RPMI8226 (cell line): ENCODE results near the gene OR8H3.
"Not testable (repeated sequence)": the region's sequence is repeated elsewhere in the genome, so short reads cannot be mapped to it uniquely, and the experiment has no call there.

Experiments used
- DNase-seq: peaks from one replicate; pipeline ENCODE4 v3.0.0-alpha.2; 2015

The OR8H3 gene, protein sequence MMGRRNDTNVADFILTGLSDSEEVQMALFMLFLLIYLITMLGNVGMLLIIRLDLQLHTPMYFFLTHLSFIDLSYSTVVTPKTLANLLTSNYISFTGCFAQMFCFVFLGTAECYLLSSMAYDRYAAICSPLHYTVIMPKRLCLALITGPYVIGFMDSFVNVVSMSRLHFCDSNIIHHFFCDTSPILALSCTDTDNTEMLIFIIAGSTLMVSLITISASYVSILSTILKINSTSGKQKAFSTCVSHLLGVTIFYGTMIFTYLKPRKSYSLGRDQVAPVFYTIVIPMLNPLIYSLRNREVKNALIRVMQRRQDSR

DNA sequence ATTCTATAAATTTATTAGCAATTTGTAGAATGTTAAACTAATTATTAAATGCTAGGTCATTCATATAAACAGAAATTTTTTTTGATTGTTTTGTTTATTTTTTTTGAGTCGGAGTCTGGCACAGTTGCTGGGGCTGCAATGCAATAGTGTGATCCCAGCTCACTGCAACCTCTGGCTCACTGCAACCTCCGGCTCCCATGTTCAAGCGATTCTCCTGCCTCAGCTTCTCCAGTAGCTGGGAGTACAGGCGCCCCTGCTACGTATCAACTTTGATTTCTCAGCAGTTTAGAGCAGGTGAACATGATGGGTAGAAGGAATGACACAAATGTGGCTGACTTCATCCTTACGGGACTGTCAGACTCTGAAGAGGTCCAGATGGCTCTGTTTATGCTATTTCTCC, at the start of gene OR8H3:
OR8H3 (plus strand) TSS at position 301 of the 400 bp plus-strand sequence; CDS start at position 301, 0 bp downstream.
- DNase-seq: no peak

DNA sequence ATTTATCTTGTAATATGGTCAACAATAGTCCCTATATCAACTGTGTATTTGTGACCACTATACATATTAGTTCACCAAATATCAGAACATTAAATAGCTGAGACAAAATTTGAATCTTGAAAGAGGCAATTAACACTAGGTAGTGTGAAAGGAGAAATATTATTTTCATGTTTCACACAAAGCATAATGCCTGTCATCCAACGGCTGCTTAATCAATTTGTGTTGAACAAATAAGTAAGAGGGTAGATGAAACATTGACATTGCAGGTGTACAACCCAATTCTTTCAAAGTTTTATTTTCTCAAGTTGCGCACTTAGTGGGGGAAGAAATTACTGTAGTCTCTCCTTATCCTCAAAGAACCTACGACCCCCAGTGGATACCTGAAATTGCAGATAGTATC, 32.5 kb upstream of the OR8H3 start:
- no peak for DNase-seq

DNA sequence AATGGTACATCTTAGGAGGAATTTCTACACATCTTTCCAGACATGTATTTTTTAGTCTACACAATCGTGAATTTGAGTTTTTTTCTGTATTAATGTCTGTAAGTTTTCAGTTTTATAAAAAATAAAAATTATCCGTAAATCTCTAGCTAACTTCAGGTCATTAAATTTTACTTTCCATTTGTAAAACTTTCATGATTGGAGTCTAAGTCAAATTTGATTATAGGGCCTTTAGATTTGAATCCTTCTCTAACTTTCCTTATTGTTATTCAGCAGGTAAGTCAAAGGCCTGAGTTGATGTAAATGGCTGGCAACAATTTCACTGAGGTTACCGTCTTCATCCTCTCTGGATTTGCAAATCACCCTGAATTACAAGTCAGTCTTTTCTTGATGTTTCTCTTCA, 29.2 kb upstream of the OR8H3 start, which contains the start of gene OR8I2:
OR8I2 (plus strand) TSS at position 301 of the 400 bp plus-strand sequence; CDS start at position 301, 0 bp downstream.
- DNase-seq: no peak

DNA sequence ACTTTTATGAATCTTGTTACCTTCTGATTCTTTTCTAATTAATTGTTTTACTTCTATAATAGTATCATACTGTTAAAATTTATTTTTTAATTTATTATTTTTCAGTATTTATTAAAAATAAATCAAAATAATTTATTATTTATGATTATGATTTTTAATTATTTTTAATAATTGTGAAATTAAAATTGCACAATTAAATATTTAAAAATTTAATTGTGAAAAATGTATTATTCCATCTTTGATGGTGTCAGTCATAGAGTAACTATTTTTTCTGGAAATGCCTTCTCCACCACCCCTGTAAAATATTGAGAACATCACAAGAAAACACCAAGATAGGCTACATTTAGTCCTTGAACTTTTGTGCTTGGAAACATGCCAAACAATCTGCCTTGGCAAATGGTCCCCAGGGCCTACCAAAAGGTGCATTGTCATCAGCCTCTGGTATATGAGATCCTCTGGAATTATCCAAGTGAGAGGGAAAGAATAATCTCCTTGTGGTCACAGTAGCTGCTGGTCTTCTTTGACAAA, 18.9 kb upstream of the OR8H3 start, which contains the start of gene OR8H2:
OR8H2 (plus strand) TSS at position 478 of the 528 bp plus-strand sequence. CDS start 1,356 bp downstream, outside the sequence.
- DNase-seq: no peak

DNA sequence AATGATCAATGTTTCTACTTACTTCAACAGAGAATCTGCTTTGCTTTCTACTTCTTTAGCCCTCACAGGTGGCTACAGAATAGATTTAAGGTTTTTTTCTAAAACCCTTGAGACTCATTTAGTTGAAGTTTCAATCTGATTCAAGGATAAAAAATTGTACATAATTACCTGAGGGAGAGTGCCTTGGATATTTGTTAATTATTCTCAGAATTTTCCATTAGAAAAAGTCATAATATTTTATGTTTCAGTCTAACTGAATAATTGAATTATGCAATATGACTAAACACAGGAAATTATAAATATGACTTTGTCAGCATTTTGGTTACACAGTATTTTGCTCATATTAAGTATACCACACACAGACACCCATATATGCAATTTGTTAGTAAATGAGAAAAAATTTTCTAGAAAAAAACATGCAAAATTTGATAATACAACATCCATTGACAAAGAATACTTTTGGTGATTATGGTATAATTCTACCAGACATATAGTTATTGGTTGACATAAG, 18.0 kb downstream of the OR8H3 start, which contains the start of gene OR8J3:
OR8J3 (minus strand) TSS at position 51 of the 511 bp plus-strand sequence. CDS start 2,483 bp downstream, outside the sequence.
- DNase-seq: no peak

DNA sequence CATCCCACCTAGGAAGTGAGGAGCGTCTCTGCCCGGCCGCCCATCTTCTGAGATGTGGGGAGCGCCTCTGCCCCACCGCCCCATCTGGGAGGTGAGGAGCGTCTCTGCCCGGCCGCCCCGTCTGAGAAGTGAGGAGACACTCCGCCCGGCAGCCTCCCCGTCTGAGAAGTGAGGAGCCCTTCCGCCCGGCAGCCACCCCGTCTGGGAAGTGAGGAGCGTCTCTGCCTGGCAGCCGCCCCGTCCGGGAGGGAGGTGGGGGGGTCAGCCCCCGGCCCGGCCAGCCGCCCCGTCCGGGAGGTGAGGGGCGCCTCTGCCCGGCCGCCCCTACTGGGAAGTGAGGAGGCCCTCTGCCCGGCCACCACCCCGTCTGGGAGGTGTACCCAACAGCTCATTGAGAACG, 21.5 kb downstream of the OR8H3 start:
- not testable (repeated sequence) for DNase-seq

DNA sequence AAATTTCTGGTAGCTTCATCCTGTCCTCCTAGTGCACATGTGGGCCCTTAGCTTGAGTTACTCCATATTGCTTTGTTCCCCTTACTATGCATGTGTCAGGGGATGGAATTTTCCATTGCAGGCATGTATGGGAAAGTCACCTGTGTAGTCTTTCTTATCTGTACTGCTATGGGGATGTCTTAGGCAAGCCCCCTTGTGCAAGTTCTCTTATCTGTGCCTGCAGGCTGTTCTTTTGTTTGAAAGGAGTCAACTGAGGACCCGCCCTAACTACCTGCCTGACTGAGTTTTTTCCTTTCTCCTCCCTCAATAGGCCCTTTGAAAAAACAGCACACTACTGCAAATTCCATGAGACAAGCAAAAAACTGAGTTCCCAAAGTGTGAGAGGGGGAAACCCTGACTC, 29.2 kb downstream of the OR8H3 start:
- no peak for DNase-seq

DNA sequence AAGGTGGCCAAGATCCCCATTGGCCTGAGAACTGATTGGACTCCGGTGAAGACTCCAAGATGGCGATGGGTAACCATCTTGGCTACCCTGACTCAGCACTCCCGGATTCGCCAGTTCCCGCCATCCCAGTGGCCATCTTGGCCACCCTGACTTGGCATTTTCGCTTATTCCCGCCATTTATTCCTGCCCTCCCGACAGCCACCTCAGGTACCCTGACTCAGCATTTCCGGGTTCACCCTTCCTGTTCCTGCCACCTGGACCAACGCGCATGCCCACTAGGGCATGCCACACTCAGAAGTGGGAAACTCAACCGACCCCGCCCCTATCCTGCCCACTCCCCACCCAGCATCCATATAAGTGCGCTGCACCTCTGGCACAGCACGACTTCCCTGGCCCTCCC, 30.2 kb downstream of the OR8H3 start:
- no peak for DNase-seq

DNA sequence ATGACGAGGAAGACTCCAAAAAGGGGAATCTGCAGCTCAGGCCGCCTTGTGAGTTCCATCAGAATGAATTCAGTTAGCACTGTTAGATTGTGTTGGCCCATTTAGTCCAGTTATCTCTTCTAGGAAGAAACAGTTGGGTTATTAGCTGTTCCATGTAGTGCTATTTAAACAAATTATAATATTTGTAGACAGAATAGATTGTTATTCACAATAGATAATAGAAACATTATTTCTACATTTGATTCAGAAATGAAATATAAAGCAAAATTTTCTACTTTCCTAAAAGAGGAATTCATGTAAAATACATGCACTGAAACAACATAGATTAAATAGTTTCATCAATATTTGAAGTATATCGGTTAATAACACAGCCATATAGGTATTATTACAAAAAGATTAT, 38.0 kb downstream of the OR8H3 start, which contains the start of gene OR8K5:
OR8K5 (minus strand) TSS at position 101 of the 400 bp plus-strand sequence; CDS start at position 101, 0 bp downstream.
- DNase-seq: no peak

DNA sequence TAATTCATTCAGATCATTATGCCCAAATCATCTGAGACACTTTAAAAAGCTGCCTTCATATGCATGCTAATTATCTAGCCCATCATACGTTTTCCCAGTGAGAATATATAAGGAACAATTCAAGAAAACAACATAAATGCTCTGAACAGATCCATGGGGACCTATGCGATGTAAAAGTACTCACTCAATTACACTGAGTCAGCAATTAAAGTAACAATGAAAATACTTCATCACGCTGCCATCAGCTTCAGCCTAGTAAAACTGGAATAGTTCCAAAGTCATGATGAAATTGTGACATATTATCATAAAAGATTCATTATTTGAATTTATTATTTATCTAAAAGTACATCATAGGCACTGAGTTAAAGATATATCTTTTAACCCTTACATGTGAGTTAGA, 41.6 kb downstream of the OR8H3 start:
- DNase-seq: no peak

DNA sequence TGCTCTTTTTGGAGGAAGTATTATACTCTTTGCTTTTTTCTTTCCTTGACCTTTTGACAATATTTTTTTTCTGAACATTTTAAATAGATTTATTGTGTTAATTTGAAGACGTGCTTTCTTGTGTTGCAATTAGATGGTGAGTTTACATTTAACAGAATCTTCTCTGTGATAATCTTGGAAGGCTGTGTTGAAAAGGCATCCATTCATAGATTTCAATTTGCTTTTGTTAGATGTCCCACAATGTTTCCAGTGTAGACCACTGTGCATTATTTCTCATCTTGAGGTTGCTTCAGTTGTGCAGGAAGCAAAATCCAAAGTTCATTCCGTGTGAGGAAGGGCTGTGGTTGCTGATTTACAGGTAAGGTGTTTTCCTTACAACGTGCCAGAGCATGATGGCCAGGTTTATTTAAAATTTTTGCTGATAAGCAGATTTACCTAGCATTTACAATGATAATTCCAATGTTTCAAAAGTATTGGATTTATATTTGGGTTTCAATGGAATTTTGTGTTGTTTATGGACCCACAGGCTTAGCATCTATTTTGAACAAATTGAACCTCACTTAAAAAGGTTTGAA, 50.2 kb downstream of the OR8H3 start:
- DNase-seq: no peak
